Neuron (in vitro differentiated cells): ENCODE data around the gene INHBA.

Experiments used
- H2AFZ ChIP-seq: one replicate; pipeline ENCODE4 v1.6.1; 2013; ENCODE audit warnings: low read depth, mild to moderate bottlenecking, inconsistent platforms, low read length, moderate library complexity
- H3K27me3 ChIP-seq: one replicate; pipeline ENCODE4 v1.6.1; 2013; ENCODE audit warnings: low read length; ENCODE audit not compliant: insufficient read depth
- H3K36me3 ChIP-seq: one replicate; pipeline ENCODE4 v1.6.1; 2013; ENCODE audit warnings: low read length; ENCODE audit not compliant: insufficient read depth
- H3K4me1 ChIP-seq: one replicate; pipeline ENCODE4 v1.6.1; 2013; ENCODE audit warnings: low read length; ENCODE audit not compliant: insufficient read depth
- H3K4me3 ChIP-seq: 2 replicates; pipeline ENCODE4 v1.5.1; 2013; ENCODE audit warnings: mild to moderate bottlenecking, low read length, moderate library complexity
- H3K9me3 ChIP-seq: one replicate; pipeline ENCODE4 v1.6.1; 2013; ENCODE audit warnings: low read length

The INHBA gene

GRCh38 chr7:41648501-41648900 lies 54.4 kb downstream of the INHBA start:
- Histone ChIP-seq H2AFZ (no peak overlapping the region), H3K9me3 (no peaks in the 10 kb centered on the region), H3K4me1 (no peaks in the 10 kb centered on the region), H3K36me3 (no peaks in the 10 kb centered on the region), H3K4me3 (no peak overlapping the region), H3K27me3 (no peaks in the 10 kb centered on the region)

GRCh38 chr7:41643616-41644015 lies 59.3 kb downstream of the INHBA start:
- Histone ChIP-seq H3K4me1 (peaks cover 5% of the 10 kb centered on the region), H3K9me3 (no peaks in the 10 kb centered on the region), H3K36me3 (no peaks in the 10 kb centered on the region), H3K27me3 (no peaks in the 10 kb centered on the region), H3K4me3 (no peak overlapping the region), H2AFZ (no peak overlapping the region)

- Histone ChIP-seq H3K27me3 (no peaks in the 10 kb centered on the region), H3K4me1 (peaks cover 5% of the 10 kb centered on the region), H3K9me3 (no peaks in the 10 kb centered on the region), H3K4me3 (no peak overlapping the region), H3K36me3 (no peaks in the 10 kb centered on the region), H2AFZ (no peak overlapping the region)
Observed at GRCh38 chr7:41641665-41642014, 61.2 kb downstream of the INHBA start.

- Histone ChIP-seq H3K36me3 (no peaks in the 10 kb centered on the region), H3K4me3 (no peak overlapping the region), H3K9me3 (no peaks in the 10 kb centered on the region), H2AFZ (no peak overlapping the region), H3K4me1 (peaks cover 5% of the 10 kb centered on the region), H3K27me3 (no peaks in the 10 kb centered on the region)
Observed at GRCh38 chr7:41641011-41641664, 61.8 kb downstream of the INHBA start.

- no peaks in the 10 kb centered on the region for H3K9me3 ChIP-seq
- H3K4me3 ChIP-seq = no peak overlapping the region
- no peaks in the 10 kb centered on the region for H3K36me3 ChIP-seq
- H3K4me1 ChIP-seq = peaks cover 5% of the 10 kb centered on the region
- no peak overlapping the region for H2AFZ ChIP-seq
- H3K27me3 ChIP-seq = no peaks in the 10 kb centered on the region
Observed at GRCh38 chr7:41640487-41640886, 62.4 kb downstream of the INHBA start.

- no peaks in the 10 kb centered on the region for H3K9me3 ChIP-seq
- peaks cover 5% of the 10 kb centered on the region for H3K4me1 ChIP-seq
- no peaks in the 10 kb centered on the region for H3K27me3 ChIP-seq
- no peak overlapping the region for H3K4me3 ChIP-seq
- H2AFZ ChIP-seq = no peak overlapping the region
- no peaks in the 10 kb centered on the region for H3K36me3 ChIP-seq
Observed at GRCh38 chr7:41637049-41637448, 65.8 kb downstream of the INHBA start.
